Fibroblast of lung (primary cell): ENCODE measurements around the gene RNU5B-1.

Source experiments
- EZH2 ChIP-seq: IDR thresholded peaks from 2 replicates; pipeline ENCODE4 v1.5.1; 2012; ENCODE audit warnings: low read length, control low read depth, mild to moderate bottlenecking; ENCODE audit errors: missing control alignments
- TF ChIP-seq, protein P1 (sequence below), 2 donors: IDR thresholded peaks in 1 of 2; conservative IDR thresholded peaks in 1 of 2; 1 replicate in 1 of 2; 2 replicates in 1 of 2; pipeline ENCODE4 v1.5.1; 2011 to 2012; ENCODE audit warnings: low read length in 2 of 2, control low read depth in 1 of 2, inconsistent platforms in 1 of 2, low read depth in 1 of 2, mild to moderate bottlenecking in 1 of 2

DNA sequence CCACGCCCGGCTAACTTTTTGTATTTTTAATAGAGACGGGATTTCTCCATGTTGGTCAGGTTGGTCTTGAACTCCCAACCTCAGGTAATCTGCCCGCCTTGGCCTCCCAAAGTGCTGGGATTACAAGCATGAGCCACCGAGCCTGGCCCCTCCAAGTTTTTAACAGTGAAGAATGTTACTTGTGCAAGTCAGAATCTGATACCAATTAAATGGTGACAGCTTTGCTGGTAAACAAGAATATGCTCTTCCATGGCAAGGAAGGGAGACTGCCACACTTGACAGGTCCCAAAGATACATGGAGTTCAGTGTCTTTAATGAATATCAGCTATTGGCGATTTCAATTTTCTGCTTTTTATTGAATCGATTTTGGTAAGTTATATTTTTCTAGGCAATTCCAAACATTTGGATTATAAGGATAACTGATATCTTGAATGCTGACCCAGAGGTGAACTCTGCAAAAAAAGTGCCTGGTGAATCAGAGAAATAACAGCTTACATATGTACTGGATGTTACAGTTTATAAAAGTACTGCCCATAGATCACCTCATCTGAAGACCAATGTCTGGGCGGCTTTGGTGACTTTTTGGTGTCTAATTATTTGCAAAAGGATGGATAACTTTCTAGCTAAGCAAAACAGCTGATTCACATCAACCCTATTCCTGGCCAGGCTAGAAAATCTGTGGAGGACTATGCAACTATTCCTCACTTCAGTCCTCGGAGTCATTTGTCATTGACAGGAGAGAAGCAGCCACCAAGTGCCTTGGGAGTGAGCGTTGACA, 19.0 kb upstream of the RNU5B-1 start:
- TF ChIP-seq, protein P1, sequence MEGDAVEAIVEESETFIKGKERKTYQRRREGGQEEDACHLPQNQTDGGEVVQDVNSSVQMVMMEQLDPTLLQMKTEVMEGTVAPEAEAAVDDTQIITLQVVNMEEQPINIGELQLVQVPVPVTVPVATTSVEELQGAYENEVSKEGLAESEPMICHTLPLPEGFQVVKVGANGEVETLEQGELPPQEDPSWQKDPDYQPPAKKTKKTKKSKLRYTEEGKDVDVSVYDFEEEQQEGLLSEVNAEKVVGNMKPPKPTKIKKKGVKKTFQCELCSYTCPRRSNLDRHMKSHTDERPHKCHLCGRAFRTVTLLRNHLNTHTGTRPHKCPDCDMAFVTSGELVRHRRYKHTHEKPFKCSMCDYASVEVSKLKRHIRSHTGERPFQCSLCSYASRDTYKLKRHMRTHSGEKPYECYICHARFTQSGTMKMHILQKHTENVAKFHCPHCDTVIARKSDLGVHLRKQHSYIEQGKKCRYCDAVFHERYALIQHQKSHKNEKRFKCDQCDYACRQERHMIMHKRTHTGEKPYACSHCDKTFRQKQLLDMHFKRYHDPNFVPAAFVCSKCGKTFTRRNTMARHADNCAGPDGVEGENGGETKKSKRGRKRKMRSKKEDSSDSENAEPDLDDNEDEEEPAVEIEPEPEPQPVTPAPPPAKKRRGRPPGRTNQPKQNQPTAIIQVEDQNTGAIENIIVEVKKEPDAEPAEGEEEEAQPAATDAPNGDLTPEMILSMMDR (conservative IDR thresholded peaks at IDR 0.05 in 1 of 2, IDR thresholded peaks at IDR 0.05 in 1 of 2; ENCODE audit: low read depth in 1 of 2, low read length in 2 of 2) = no peak
- no peak for TF ChIP-seq EZH2
